HEK293 (cell line): ENCODE results near the gene SCN3A.

ENCODE experiments used
- CTCF ChIA-PET: fragments of 350-600 bp; formaldehyde crosslinking; extraction: SDS; loops from one replicate; lab custom pipeline; 2021; ENCODE audit warnings: antibody characterized with exemption; lab: Yijun Ruan, JAX
- POLR2A ChIA-PET: fragments of 300-600 bp; formaldehyde crosslinking; extraction: SDS; loops from one replicate; lab custom pipeline; 2020; ENCODE audit warnings: antibody characterized with exemption, inconsistent platforms; lab: Yijun Ruan, JAX
- H3K27ac ChIP-seq: fragments of 200-500 bp; sonication (Bioruptor generic); 2 replicates; pipeline ENCODE4 v1.5.1; 2014; ENCODE audit warnings: low read depth, low read length, control low read depth, inconsistent platforms; ENCODE audit errors: extremely low read depth
- H3K36me3 ChIP-seq, 2 experiments: fragments of 200-500 bp in 1 of 2; sonication (Bioruptor generic) in 1 of 2; 1 replicate in 1 of 2; 2 replicates in 1 of 2; pipeline ENCODE4 v1.5.1; 2014 to 2017; ENCODE audit warnings: inconsistent platforms in 2 of 2, low read length in 2 of 2; ENCODE audit not compliant: control insufficient read depth in 2 of 2, insufficient read depth in 1 of 2
- H3K4me1 ChIP-seq: fragments of 200-500 bp; sonication (Bioruptor generic); 2 replicates; pipeline ENCODE4 v1.5.1; 2014; ENCODE audit warnings: mild to moderate bottlenecking, low read length, inconsistent platforms; ENCODE audit not compliant: control insufficient read depth, insufficient read depth
- H3K4me3 ChIP-seq: 2 replicates; pipeline ENCODE4 v1.5.1; 2011; ENCODE audit warnings: low read depth, mild to moderate bottlenecking, control low read depth, low read length, moderate library complexity
- H3K9me3 ChIP-seq: fragments of 200-500 bp; sonication (Bioruptor generic); 2 replicates; pipeline ENCODE4 v1.5.1; 2014; ENCODE audit warnings: low read depth, low read length, inconsistent platforms; ENCODE audit not compliant: control insufficient read depth, insufficient read depth
- GLI2 ChIP-seq: fragments of 450-650 bp; formaldehyde crosslinking; IDR thresholded peaks from 2 replicates; pipeline ENCODE4; 2017; ENCODE audit warnings: missing biosample characterization, missing genetic modification characterization, low read depth, borderline replicate concordance
- MEIS1 ChIP-seq: sonication (generic); formaldehyde crosslinking; IDR thresholded peaks from 2 replicates; pipeline ENCODE4 v1.8.1; 2022; ENCODE audit warnings: missing genetic modification reagents, mild to moderate bottlenecking, borderline replicate concordance
- MYNN ChIP-seq: fragments of 450-650 bp; formaldehyde crosslinking; IDR thresholded peaks from 2 replicates; pipeline ENCODE4 v1.5.1; 2016; ENCODE audit warnings: missing biosample characterization, missing genetic modification characterization, borderline replicate concordance
- SCRT1 ChIP-seq: fragments of 450-650 bp; formaldehyde crosslinking; IDR thresholded peaks from 2 replicates; pipeline ENCODE4 v1.5.1; 2016; ENCODE audit warnings: missing biosample characterization, missing genetic modification characterization, borderline replicate concordance
- TRIM28 ChIP-seq: IDR thresholded peaks from 2 replicates; pipeline ENCODE4 v1.6.1; 2011; ENCODE audit warnings: low read length, control low read depth, borderline replicate concordance
- ZBTB20 ChIP-seq: fragments of 450-650 bp; formaldehyde crosslinking; IDR thresholded peaks from 2 replicates; pipeline ENCODE4 v1.5.1; 2016; ENCODE audit warnings: missing biosample characterization, missing genetic modification characterization
- ZBTB7A ChIP-seq: fragments of 450-650 bp; formaldehyde crosslinking; IDR thresholded peaks from 2 replicates; pipeline ENCODE4 v1.5.1; 2016; ENCODE audit warnings: low read depth, missing biosample characterization, missing genetic modification characterization
- ZFHX2 ChIP-seq: fragments of 450-650 bp; formaldehyde crosslinking; conservative IDR thresholded peaks from 2 replicates; pipeline ENCODE4 v1.5.1; 2016; ENCODE audit warnings: missing biosample characterization, missing genetic modification characterization
- ZFP41 ChIP-seq: fragments of 450-650 bp; formaldehyde crosslinking; IDR thresholded peaks from 2 replicates; pipeline ENCODE4 v1.5.1; 2016; ENCODE audit warnings: missing biosample characterization, missing genetic modification characterization, borderline replicate concordance
- ZNF114 ChIP-seq: fragments of 450-650 bp; formaldehyde crosslinking; IDR thresholded peaks from 2 replicates; pipeline ENCODE4 v1.5.0; 2017; ENCODE audit warnings: missing biosample characterization, missing genetic modification characterization
- ZNF155 ChIP-seq: fragments of 450-650 bp; formaldehyde crosslinking; IDR thresholded peaks from 2 replicates; pipeline ENCODE4 v1.5.1; 2016; ENCODE audit warnings: missing biosample characterization, missing genetic modification characterization
- ZNF175 ChIP-seq: fragments of 450-650 bp; formaldehyde crosslinking; IDR thresholded peaks from 2 replicates; pipeline ENCODE4 v1.5.1; 2016; ENCODE audit warnings: missing biosample characterization, missing genetic modification characterization
- ZNF391 ChIP-seq: fragments of 450-650 bp; formaldehyde crosslinking; IDR thresholded peaks from 2 replicates; pipeline ENCODE4 v1.5.1; 2016; ENCODE audit warnings: low read depth, missing biosample characterization, missing genetic modification characterization, borderline replicate concordance
- ZNF600 ChIP-seq: fragments of 450-650 bp; formaldehyde crosslinking; IDR thresholded peaks from 2 replicates; pipeline ENCODE4 v1.5.1; 2016; ENCODE audit warnings: missing biosample characterization, missing genetic modification characterization
- ZNF768 ChIP-seq: fragments of 450-650 bp; formaldehyde crosslinking; IDR thresholded peaks from 2 replicates; pipeline ENCODE4 v1.5.1; 2018; ENCODE audit warnings: missing biosample characterization, mild to moderate bottlenecking, missing genetic modification characterization
- ZNF785 ChIP-seq: fragments of 450-650 bp; formaldehyde crosslinking; IDR thresholded peaks from 2 replicates; pipeline ENCODE4 v1.5.1; 2016; ENCODE audit warnings: missing biosample characterization, missing genetic modification characterization
- TF ChIP-seq, protein P1 (sequence below): fragments of 450-650 bp; formaldehyde crosslinking; IDR thresholded peaks from 2 replicates; pipeline ENCODE4 v1.5.1; 2016; ENCODE audit warnings: missing biosample characterization, missing genetic modification characterization, low read depth
- TF ChIP-seq, protein P2 (sequence below): fragments of 450-650 bp; formaldehyde crosslinking; IDR thresholded peaks from 2 replicates; pipeline ENCODE4 v1.5.1; 2016; ENCODE audit warnings: missing biosample characterization, missing genetic modification characterization
- TF ChIP-seq, protein P3 (sequence below): fragments of 450-650 bp; formaldehyde crosslinking; IDR thresholded peaks from 2 replicates; pipeline ENCODE4 v1.5.1; 2016; ENCODE audit warnings: missing biosample characterization, missing genetic modification characterization
- TF ChIP-seq, protein P4 (sequence below): fragments of 450-650 bp; formaldehyde crosslinking; IDR thresholded peaks from 2 replicates; pipeline ENCODE4 v1.5.1; 2016; ENCODE audit warnings: missing biosample characterization, missing genetic modification characterization

Gene SCN3A

DNA sequence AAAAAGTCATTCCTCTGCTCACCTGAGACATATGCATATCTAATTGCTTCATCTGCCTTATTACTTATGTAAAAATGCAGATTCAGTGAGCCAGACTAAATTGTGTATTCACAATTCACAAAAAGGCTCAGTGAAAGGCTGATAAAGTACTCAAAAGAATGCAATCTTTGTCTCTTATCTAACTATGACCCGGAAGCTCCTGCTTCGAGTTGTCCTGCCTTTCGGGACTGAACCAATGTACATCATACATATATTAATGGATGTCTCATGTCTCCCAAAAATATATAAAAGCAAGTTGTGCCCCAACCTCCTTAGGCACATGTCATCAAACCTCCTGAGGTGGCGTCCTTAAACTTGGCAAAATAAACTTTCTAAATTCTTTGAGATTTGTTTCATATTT, 120.5 kb downstream of the SCN3A start:
- ChIA-PET POLR2A (no interaction called here), CTCF (interaction anchor here (1.8 kb wide), 1 partner anchor 66 kb away, joined by 11 read pairs; no protein-coding TSS in a partner anchor)
- Histone ChIP-seq H3K9me3 (no peaks in the 10 kb centered on the region), H3K36me3 (no peaks in the 10 kb centered on the region), H3K27ac (no peak overlapping the region), H3K4me1 (no peaks in the 10 kb centered on the region), H3K4me3 (no peak overlapping the region)
- TF ChIP-seq ZNF600 (tag by site-specific recombination) (no peak), ZNF175 (tag by site-specific recombination) (no peak), MYNN (tag by site-specific recombination) (no peak), ZBTB20 (tag by site-specific recombination) (no peak), MEIS1 (no peak), ZFP41 (tag by site-specific recombination) (no peak), ZBTB7A (no peak), ZNF391 (tag by site-specific recombination) (no peak), SCRT1 (tag by site-specific recombination) (no peak), GLI2 (tag by site-specific recombination) (no peak), ZNF768 (tag by site-specific recombination) (no peak), ZNF785 (no peak), ZFHX2 (tag by site-specific recombination) (no peak), ZNF114 (tag by site-specific recombination) (no peak), ZNF155 (tag by site-specific recombination) (no peak), TRIM28 (no peak)
- TF ChIP-seq, protein P1, sequence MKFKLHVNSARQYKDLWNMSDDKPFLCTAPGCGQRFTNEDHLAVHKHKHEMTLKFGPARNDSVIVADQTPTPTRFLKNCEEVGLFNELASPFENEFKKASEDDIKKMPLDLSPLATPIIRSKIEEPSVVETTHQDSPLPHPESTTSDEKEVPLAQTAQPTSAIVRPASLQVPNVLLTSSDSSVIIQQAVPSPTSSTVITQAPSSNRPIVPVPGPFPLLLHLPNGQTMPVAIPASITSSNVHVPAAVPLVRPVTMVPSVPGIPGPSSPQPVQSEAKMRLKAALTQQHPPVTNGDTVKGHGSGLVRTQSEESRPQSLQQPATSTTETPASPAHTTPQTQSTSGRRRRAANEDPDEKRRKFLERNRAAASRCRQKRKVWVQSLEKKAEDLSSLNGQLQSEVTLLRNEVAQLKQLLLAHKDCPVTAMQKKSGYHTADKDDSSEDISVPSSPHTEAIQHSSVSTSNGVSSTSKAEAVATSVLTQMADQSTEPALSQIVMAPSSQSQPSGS (tag by site-specific recombination): no peak
- TF ChIP-seq, protein P2, sequence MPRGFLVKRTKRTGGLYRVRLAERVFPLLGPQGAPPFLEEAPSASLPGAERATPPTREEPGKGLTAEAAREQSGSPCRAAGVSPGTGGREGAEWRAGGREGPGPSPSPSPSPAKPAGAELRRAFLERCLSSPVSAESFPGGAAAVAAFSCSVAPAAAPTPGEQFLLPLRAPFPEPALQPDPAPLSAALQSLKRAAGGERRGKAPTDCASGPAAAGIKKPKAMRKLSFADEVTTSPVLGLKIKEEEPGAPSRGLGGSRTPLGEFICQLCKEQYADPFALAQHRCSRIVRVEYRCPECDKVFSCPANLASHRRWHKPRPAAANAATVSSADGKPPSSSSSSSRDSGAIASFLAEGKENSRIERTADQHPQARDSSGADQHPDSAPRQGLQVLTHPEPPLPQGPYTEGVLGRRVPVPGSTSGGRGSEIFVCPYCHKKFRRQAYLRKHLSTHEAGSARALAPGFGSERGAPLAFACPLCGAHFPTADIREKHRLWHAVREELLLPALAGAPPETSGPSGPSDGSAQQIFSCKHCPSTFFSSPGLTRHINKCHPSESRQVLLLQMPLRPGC (tag by site-specific recombination): no peak
- TF ChIP-seq, protein P3, sequence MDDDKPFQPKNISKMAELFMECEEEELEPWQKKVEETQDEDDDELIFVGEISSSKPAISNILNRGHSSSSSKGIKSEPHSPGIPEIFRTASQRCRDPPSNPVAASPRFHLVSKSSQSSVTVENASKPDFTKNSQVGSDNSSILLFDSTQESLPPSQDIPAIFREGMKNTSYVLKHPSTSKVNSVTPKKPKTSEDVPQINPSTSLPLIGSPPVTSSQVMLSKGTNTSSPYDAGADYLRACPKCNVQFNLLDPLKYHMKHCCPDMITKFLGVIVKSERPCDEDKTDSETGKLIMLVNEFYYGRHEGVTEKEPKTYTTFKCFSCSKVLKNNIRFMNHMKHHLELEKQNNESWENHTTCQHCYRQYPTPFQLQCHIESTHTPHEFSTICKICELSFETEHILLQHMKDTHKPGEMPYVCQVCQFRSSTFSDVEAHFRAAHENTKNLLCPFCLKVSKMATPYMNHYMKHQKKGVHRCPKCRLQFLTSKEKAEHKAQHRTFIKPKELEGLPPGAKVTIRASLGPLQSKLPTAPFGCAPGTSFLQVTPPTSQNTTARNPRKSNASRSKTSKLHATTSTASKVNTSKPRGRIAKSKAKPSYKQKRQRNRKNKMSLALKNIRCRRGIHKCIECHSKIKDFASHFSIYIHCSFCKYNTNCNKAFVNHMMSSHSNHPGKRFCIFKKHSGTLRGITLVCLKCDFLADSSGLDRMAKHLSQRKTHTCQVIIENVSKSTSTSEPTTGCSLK (tag by site-specific recombination): no peak
- TF ChIP-seq, protein P4, sequence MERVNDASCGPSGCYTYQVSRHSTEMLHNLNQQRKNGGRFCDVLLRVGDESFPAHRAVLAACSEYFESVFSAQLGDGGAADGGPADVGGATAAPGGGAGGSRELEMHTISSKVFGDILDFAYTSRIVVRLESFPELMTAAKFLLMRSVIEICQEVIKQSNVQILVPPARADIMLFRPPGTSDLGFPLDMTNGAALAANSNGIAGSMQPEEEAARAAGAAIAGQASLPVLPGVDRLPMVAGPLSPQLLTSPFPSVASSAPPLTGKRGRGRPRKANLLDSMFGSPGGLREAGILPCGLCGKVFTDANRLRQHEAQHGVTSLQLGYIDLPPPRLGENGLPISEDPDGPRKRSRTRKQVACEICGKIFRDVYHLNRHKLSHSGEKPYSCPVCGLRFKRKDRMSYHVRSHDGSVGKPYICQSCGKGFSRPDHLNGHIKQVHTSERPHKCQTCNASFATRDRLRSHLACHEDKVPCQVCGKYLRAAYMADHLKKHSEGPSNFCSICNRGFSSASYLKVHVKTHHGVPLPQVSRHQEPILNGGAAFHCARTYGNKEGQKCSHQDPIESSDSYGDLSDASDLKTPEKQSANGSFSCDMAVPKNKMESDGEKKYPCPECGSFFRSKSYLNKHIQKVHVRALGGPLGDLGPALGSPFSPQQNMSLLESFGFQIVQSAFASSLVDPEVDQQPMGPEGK (tag by site-specific recombination): no peak
